ENCODE data around the gene FAM180A.

Gene FAM180A

DNA sequence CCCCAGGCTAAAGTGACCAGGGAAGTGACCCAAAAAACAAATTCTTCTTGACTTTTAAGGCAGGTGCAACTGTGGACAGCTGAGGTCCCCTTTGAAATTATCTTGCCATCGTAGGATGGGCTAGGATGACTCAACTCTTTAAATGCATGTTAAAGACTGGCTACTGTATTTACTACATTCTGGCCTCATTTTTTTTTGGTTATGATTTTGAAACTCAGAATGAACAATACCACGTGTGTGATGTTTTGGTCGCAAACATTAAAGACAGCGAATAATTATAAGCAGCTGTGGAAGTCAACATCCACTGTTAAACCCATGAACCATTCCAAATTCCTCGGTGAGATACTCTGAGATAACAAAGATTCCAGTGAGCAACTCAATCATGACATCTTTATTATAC lies 19.4 kb downstream of the FAM180A start:
- H3K9me3 ChIP-seq (ENCODE audit: insufficient read depth, low read length): no peaks in the 10 kb centered on the region
- no peak for TF ChIP-seq SUZ12 (IDR thresholded peaks at IDR 0.05; ENCODE audit: extremely low read depth, insufficient read depth, insufficient read length)
- no peak for TF ChIP-seq ZNF274 (IDR thresholded peaks at IDR 0.05; ENCODE audit: low read depth, low read length)
- TF ChIP-seq YY1 (IDR thresholded peaks at IDR 0.05; ENCODE audit: insufficient read depth, insufficient read length): no peak

DNA sequence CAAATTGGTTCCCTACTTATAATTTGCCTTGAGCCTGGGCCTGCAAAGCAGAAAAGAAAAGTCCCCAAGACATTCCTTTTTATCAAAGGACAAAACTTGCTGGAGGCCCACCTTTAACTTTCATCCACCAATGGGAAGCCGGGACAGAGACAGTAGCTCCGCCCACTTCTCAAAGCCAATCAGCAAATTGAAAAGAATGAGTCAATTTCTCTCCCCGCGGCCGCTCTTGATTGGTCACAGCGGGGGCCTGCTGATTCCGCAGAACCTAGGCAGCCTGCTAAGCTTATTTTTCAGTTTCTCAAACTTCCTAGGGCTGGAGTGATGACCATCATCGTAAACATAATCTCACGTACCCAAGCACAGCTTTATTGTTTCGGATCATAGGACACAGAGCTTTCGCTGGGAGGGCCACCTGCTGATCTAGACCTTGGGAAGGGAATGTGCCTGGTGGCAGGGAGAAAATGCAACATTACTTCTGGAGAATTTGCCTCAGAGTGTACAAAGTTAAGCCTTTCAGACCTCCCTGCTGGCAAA lies 20.4 kb downstream of the FAM180A start, which contains the start of gene SLC13A4:
Gene SLC13A4, minus strand, starts transcription at position 51 of the 534 bp plus-strand sequence. CDS start 690 bp downstream, outside the sequence.
- no peak within 1 kb of the TSS for H3K9ac ChIP-seq (ENCODE audit: insufficient read length, low read depth)
- no peaks in the 10 kb centered on the region for H3K4me1 ChIP-seq (ENCODE audit: insufficient read depth, insufficient read length)
- no peak for TF ChIP-seq ZNF274 (IDR thresholded peaks at IDR 0.05; ENCODE audit: low read depth, low read length)
- no peak for DNase-seq (ENCODE audit: low read depth, low spot score)
- H3K27me3 ChIP-seq (ENCODE audit: insufficient read depth, insufficient read length): no peaks in the 10 kb centered on the region
- H3K36me3 ChIP-seq (ENCODE audit: insufficient read depth, insufficient read length, low read length): no peaks in the 10 kb centered on the region
- no peaks in the 10 kb centered on the region for H3K9me3 ChIP-seq (ENCODE audit: insufficient read depth, low read length)
- no peak within 1 kb of the TSS for H3K4me3 ChIP-seq (ENCODE audit: insufficient read length, low read depth)

More for the DNA sequence above, 19.4 kb downstream of the FAM180A start:
- H3K4me1 ChIP-seq (ENCODE audit: insufficient read depth, insufficient read length): no peaks in the 10 kb centered on the region
- DNase-seq (ENCODE audit: low read depth, low spot score): no peak
- no peak overlapping the region for H3K9ac ChIP-seq (ENCODE audit: insufficient read length, low read depth)
- H3K4me3 ChIP-seq (ENCODE audit: insufficient read length, low read depth): no peak overlapping the region
- no peaks in the 10 kb centered on the region for H3K36me3 ChIP-seq (ENCODE audit: insufficient read depth, insufficient read length, low read length)
- no peaks in the 10 kb centered on the region for H3K27me3 ChIP-seq (ENCODE audit: insufficient read depth, insufficient read length)

DNA sequence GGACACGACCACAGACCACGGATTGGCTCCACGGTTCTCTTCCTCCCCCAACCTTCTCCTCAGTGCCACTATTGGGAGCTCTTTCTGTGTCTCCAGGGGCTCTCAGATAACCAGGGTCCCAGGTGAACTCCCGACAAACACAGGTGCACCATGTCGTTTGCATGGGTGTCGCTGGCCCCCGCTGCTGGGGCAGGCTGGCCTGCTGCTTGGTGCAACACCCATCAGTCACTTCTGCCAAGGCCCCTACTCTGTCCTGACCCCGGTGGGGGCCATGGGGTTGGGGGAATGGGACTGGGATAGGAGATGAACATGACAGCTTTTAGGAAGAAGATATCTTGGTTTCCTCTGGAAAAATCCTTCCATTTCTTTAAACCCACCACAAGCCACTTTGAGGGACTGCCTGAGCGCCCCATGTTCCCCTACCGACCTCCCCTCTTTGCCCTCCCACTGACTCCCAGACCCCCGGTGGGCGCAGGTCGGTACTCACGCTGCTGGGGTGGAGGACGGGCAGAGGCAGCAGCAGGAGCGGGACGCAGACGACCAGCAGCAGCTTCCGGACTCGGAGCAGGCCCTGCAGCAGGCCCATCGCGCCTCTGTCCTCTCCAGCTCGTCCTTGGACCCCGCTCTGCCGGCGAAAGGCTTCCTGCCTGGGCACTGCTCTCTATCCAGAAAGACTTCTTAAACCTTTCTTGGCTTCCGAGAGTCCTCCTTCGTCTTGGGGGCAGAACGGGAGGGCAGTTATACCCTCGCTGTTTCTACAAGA lies 21.5 kb downstream of the FAM180A start:
- H3K9ac ChIP-seq (ENCODE audit: insufficient read length, low read depth): no peak overlapping the region

DNA sequence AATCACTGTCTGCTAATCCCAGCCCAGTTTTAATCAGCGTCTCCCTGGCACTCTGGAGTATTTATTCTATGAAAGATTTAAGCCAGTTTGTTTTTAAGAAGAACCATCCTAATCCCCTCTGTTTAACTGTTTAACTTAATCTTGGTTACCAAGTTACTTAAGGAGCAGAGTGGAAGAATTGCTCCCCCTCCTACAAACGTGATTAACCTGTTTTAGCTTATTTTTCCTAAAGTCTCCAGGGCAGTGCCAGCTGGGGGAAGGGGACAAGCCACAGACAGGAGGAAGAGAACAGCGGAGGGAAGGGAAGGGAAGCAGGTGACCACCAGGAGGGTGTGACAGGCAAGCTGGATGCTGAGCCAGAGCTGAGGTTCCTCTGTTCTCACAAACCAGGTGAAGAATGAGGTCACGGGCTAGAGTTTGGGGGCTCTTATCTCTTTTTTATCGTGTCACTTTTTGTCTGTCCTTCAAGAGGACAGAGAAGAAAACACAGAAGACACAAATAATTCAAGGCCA lies 22.3 kb downstream of the FAM180A start:
- H3K4me1 ChIP-seq (ENCODE audit: insufficient read depth, insufficient read length): no peaks in the 10 kb centered on the region
- TF ChIP-seq SUZ12 (IDR thresholded peaks at IDR 0.05; ENCODE audit: extremely low read depth, insufficient read depth, insufficient read length): no peak
- TF ChIP-seq ZNF274 (IDR thresholded peaks at IDR 0.05; ENCODE audit: low read depth, low read length): no peak
- TF ChIP-seq YY1 (IDR thresholded peaks at IDR 0.05; ENCODE audit: insufficient read depth, insufficient read length): no peak
- no peaks in the 10 kb centered on the region for H3K27me3 ChIP-seq (ENCODE audit: insufficient read depth, insufficient read length)
- H3K4me3 ChIP-seq (ENCODE audit: insufficient read length, low read depth): no peak overlapping the region
- no peak for DNase-seq (ENCODE audit: low read depth, low spot score)
- no peak overlapping the region for H3K9ac ChIP-seq (ENCODE audit: insufficient read length, low read depth)
- H3K9me3 ChIP-seq (ENCODE audit: insufficient read depth, low read length): no peaks in the 10 kb centered on the region
- no peaks in the 10 kb centered on the region for H3K36me3 ChIP-seq (ENCODE audit: insufficient read depth, insufficient read length, low read length)

More for the DNA sequence above, 21.5 kb downstream of the FAM180A start:
- Histone ChIP-seq H3K36me3 (ENCODE audit: insufficient read depth, insufficient read length, low read length) (no peaks in the 10 kb centered on the region), H3K9me3 (ENCODE audit: insufficient read depth, low read length) (no peaks in the 10 kb centered on the region), H3K27me3 (ENCODE audit: insufficient read depth, insufficient read length) (no peaks in the 10 kb centered on the region), H3K4me1 (ENCODE audit: insufficient read depth, insufficient read length) (no peaks in the 10 kb centered on the region), H3K4me3 (ENCODE audit: insufficient read length, low read depth) (no peak overlapping the region)
- no peak for TF ChIP-seq ZNF274 (IDR thresholded peaks at IDR 0.05; ENCODE audit: low read depth, low read length)
- TF ChIP-seq YY1 (IDR thresholded peaks at IDR 0.05; ENCODE audit: insufficient read depth, insufficient read length): no peak
- no peak for TF ChIP-seq SUZ12 (IDR thresholded peaks at IDR 0.05; ENCODE audit: extremely low read depth, insufficient read depth, insufficient read length)
- DNase-seq (ENCODE audit: low read depth, low spot score): no peak

- Histone ChIP-seq H3K4me3 (ENCODE audit: insufficient read length, low read depth) (no peak overlapping the region), H3K27me3 (ENCODE audit: insufficient read depth, insufficient read length) (no peaks in the 10 kb centered on the region), H3K9ac (ENCODE audit: insufficient read length, low read depth) (no peak overlapping the region), H3K36me3 (ENCODE audit: insufficient read depth, insufficient read length, low read length) (no peaks in the 10 kb centered on the region), H3K9me3 (ENCODE audit: insufficient read depth, low read length) (no peaks in the 10 kb centered on the region), H3K4me1 (ENCODE audit: insufficient read depth, insufficient read length) (no peaks in the 10 kb centered on the region)
- no peak for DNase-seq (ENCODE audit: low read depth, low spot score)
- no peak for TF ChIP-seq YY1 (IDR thresholded peaks at IDR 0.05; ENCODE audit: insufficient read depth, insufficient read length)
- TF ChIP-seq SUZ12 (IDR thresholded peaks at IDR 0.05; ENCODE audit: extremely low read depth, insufficient read depth, insufficient read length): no peak
Measured at GRCh38 chr7:135723411-135723810, 25.2 kb downstream of the FAM180A start.

DNA sequence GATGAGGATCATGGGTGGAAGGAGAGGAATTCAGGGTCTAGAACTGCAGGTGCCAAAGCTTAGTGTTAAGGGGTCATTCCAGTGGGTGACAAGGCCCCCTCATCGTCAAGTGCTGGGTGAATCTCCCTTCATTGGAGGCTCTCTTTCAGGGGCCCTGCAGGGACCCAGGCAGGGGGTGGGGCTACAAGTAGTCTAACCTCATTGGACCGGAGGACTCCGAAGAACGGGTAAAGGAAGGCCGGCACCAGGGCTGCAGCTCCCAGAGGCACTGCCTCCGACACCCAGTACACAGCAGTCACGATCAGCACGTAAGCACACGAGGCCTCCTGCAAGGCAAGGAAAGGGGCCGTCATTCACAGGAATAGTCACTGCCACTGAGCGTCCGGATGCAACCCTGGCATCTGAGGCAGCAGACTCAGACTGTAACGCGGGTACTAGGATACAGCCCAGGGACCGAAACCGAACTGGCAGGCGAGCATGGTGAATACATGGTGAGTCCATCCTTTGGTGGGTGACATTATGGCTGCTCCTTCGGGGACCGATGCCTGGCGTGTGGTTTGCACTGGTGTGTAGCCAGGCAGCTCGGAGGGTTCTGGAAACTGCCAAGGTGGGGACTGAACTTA lies 27.3 kb downstream of the FAM180A start:
- TF ChIP-seq ZNF274 (IDR thresholded peaks at IDR 0.05; ENCODE audit: low read depth, low read length) (no peak), SUZ12 (IDR thresholded peaks at IDR 0.05; ENCODE audit: extremely low read depth, insufficient read depth, insufficient read length) (no peak), YY1 (IDR thresholded peaks at IDR 0.05; ENCODE audit: insufficient read depth, insufficient read length) (no peak)
- no peak overlapping the region for H3K9ac ChIP-seq (ENCODE audit: insufficient read length, low read depth)
- no peak overlapping the region for H3K4me3 ChIP-seq (ENCODE audit: insufficient read length, low read depth)
- no peak for DNase-seq (ENCODE audit: low read depth, low spot score)
- H3K4me1 ChIP-seq (ENCODE audit: insufficient read depth, insufficient read length): no peaks in the 10 kb centered on the region
- H3K27me3 ChIP-seq (ENCODE audit: insufficient read depth, insufficient read length): no peaks in the 10 kb centered on the region
- H3K9me3 ChIP-seq (ENCODE audit: insufficient read depth, low read length): no peaks in the 10 kb centered on the region
- no peaks in the 10 kb centered on the region for H3K36me3 ChIP-seq (ENCODE audit: insufficient read depth, insufficient read length, low read length)

DNA sequence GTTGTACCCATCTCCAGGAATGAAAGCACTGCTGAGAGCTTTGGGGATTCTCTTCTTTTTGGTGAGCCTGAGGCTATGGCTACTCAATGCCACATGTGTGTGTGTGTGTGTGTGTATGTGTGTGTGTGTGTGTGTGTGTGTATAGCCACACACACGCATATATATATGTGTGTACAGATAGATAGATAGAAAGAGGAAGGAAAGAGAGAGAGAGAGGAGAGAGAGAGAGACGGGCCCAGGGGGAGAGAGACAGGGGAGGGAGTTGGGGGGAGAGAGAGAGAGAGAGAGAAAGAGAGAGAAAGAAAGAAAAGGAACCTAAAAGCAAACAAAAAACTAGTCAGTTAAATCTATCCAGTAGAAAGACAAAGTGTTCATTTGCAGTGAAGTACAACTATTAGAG lies 28.9 kb downstream of the FAM180A start:
- Histone ChIP-seq H3K36me3 (ENCODE audit: insufficient read depth, insufficient read length, low read length) (no peaks in the 10 kb centered on the region), H3K27me3 (ENCODE audit: insufficient read depth, insufficient read length) (no peaks in the 10 kb centered on the region), H3K9ac (ENCODE audit: insufficient read length, low read depth) (no peak overlapping the region), H3K9me3 (ENCODE audit: insufficient read depth, low read length) (no peaks in the 10 kb centered on the region), H3K4me1 (ENCODE audit: insufficient read depth, insufficient read length) (no peaks in the 10 kb centered on the region), H3K4me3 (ENCODE audit: insufficient read length, low read depth) (no peak overlapping the region)
- TF ChIP-seq YY1 (IDR thresholded peaks at IDR 0.05; ENCODE audit: insufficient read depth, insufficient read length): no peak
- no peak for TF ChIP-seq ZNF274 (IDR thresholded peaks at IDR 0.05; ENCODE audit: low read depth, low read length)
- no peak for TF ChIP-seq SUZ12 (IDR thresholded peaks at IDR 0.05; ENCODE audit: extremely low read depth, insufficient read depth, insufficient read length)
- DNase-seq (ENCODE audit: low read depth, low spot score): no peak
